ENCODE measurements around the gene CDH2.

The CDH2 gene

DNA sequence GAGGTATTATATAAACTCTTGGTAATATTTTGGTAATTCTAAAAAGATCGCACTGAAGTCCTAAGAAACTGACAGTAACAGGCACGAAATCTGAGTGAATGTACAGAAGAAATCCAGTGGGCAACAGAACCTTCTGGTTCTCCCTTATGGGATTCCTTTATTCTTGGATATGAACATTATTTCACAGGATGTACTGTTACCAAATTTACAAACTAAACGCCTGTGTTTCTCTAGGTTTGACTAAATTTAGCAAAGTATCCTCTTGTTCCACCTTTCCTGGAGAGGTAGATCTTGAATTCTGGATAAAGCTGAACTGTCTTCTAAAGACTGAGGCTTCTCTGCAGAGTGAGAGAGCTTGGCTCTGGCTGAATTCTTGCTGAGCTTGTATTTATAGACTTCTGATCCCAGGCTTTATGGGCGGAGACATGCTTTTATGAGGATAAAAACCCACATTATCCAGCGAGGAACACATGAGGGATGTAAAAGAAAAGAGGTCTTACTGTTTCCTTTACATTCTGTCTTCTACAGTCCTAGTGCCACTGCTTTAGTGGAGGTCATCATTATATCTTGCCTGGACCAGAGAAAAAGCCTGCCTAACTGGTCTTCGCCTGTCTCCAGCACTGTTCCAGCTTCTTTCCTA lies 220.8 kb downstream of the CDH2 start:
- TF ChIP-seq TOX (CRISPR knock-in tag; IDR thresholded peaks at IDR 0.05; ENCODE audit: borderline replicate concordance) (no peak), PPARA (CRISPR knock-in tag; IDR thresholded peaks at IDR 0.05; ENCODE audit: borderline replicate concordance) (no peak), CSDC2 (CRISPR knock-in tag; IDR thresholded peaks at IDR 0.05) (no peak), ISL1 (CRISPR knock-in tag; IDR thresholded peaks at IDR 0.05) (no peak), ZNF8 (CRISPR knock-in tag; IDR thresholded peaks at IDR 0.05) (no peak), ZNF70 (CRISPR knock-in tag; IDR thresholded peaks at IDR 0.05) (no peak), BACH2 (CRISPR knock-in tag; IDR thresholded peaks at IDR 0.05; ENCODE audit: borderline replicate concordance) (no peak)
- TF ChIP-seq, protein P1, sequence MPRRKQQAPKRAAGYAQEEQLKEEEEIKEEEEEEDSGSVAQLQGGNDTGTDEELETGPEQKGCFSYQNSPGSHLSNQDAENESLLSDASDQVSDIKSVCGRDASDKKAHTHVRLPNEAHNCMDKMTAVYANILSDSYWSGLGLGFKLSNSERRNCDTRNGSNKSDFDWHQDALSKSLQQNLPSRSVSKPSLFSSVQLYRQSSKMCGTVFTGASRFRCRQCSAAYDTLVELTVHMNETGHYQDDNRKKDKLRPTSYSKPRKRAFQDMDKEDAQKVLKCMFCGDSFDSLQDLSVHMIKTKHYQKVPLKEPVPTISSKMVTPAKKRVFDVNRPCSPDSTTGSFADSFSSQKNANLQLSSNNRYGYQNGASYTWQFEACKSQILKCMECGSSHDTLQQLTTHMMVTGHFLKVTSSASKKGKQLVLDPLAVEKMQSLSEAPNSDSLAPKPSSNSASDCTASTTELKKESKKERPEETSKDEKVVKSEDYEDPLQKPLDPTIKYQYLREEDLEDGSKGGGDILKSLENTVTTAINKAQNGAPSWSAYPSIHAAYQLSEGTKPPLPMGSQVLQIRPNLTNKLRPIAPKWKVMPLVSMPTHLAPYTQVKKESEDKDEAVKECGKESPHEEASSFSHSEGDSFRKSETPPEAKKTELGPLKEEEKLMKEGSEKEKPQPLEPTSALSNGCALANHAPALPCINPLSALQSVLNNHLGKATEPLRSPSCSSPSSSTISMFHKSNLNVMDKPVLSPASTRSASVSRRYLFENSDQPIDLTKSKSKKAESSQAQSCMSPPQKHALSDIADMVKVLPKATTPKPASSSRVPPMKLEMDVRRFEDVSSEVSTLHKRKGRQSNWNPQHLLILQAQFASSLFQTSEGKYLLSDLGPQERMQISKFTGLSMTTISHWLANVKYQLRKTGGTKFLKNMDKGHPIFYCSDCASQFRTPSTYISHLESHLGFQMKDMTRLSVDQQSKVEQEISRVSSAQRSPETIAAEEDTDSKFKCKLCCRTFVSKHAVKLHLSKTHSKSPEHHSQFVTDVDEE (CRISPR knock-in tag; IDR thresholded peaks at IDR 0.05), result no peak
- ATAC-seq, result no peak

DNA sequence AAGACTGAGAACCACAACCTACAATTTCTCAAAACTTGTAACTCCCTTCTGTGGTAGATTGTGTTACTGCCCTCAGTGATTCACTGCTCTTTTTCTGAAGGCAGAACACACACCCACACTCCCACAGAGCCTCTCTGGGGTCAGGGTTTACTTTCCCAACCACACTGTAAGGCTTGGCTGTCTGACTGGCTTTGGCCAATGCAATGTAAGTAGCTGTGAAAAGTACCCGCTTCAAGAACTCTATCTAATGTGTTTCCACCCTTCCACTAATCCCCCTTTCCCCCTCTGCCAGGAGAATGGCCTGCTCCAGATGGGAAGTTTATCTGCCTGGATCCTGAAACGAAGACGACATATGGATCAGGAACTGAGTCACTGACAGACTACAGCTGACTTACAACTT lies 222.7 kb downstream of the CDH2 start:
- TF ChIP-seq ZFP30 (CRISPR knock-in tag; IDR thresholded peaks at IDR 0.05) (no peak), ESRRG (CRISPR knock-in tag; IDR thresholded peaks at IDR 0.05) (no peak), ISL1 (CRISPR knock-in tag; IDR thresholded peaks at IDR 0.05) (no peak), ZFP3 (CRISPR knock-in tag; IDR thresholded peaks at IDR 0.05) (no peak), ARNTL (CRISPR knock-in tag; IDR thresholded peaks at IDR 0.05; ENCODE audit: borderline replicate concordance, low read depth) (no peak), SNAI2 (CRISPR knock-in tag; IDR thresholded peaks at IDR 0.05) (no peak), ZC3H10 (CRISPR knock-in tag; IDR thresholded peaks at IDR 0.05) (no peak), CSDC2 (CRISPR knock-in tag; IDR thresholded peaks at IDR 0.05) (no peak), ZNF565 (CRISPR knock-in tag; conservative IDR thresholded peaks at IDR 0.05; ENCODE audit: low read depth) (no peak), OSR1 (CRISPR knock-in tag; IDR thresholded peaks at IDR 0.05) (no peak), TOX (CRISPR knock-in tag; IDR thresholded peaks at IDR 0.05; ENCODE audit: borderline replicate concordance) (no peak), GLIS3 (CRISPR knock-in tag; IDR thresholded peaks at IDR 0.05) (no peak), RARB (CRISPR knock-in tag; IDR thresholded peaks at IDR 0.05) (no peak), PPARA (CRISPR knock-in tag; IDR thresholded peaks at IDR 0.05; ENCODE audit: borderline replicate concordance) (no peak)
- TF ChIP-seq, protein P2, sequence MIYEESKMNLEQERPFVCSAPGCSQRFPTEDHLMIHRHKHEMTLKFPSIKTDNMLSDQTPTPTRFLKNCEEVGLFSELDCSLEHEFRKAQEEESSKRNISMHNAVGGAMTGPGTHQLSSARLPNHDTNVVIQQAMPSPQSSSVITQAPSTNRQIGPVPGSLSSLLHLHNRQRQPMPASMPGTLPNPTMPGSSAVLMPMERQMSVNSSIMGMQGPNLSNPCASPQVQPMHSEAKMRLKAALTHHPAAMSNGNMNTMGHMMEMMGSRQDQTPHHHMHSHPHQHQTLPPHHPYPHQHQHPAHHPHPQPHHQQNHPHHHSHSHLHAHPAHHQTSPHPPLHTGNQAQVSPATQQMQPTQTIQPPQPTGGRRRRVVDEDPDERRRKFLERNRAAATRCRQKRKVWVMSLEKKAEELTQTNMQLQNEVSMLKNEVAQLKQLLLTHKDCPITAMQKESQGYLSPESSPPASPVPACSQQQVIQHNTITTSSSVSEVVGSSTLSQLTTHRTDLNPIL (CRISPR knock-in tag; IDR thresholded peaks at IDR 0.05; ENCODE audit: low read depth), result no peak
- TF ChIP-seq, protein P3, sequence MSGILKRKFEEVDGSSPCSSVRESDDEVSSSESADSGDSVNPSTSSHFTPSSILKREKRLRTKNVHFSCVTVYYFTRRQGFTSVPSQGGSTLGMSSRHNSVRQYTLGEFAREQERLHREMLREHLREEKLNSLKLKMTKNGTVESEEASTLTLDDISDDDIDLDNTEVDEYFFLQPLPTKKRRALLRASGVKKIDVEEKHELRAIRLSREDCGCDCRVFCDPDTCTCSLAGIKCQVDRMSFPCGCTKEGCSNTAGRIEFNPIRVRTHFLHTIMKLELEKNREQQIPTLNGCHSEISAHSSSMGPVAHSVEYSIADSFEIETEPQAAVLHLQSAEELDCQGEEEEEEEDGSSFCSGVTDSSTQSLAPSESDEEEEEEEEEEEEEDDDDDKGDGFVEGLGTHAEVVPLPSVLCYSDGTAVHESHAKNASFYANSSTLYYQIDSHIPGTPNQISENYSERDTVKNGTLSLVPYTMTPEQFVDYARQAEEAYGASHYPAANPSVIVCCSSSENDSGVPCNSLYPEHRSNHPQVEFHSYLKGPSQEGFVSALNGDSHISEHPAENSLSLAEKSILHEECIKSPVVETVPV (CRISPR knock-in tag; IDR thresholded peaks at IDR 0.05), result no peak
- TF ChIP-seq, protein P1 (CRISPR knock-in tag; IDR thresholded peaks at IDR 0.05), result no peak
- TF ChIP-seq, protein P4, sequence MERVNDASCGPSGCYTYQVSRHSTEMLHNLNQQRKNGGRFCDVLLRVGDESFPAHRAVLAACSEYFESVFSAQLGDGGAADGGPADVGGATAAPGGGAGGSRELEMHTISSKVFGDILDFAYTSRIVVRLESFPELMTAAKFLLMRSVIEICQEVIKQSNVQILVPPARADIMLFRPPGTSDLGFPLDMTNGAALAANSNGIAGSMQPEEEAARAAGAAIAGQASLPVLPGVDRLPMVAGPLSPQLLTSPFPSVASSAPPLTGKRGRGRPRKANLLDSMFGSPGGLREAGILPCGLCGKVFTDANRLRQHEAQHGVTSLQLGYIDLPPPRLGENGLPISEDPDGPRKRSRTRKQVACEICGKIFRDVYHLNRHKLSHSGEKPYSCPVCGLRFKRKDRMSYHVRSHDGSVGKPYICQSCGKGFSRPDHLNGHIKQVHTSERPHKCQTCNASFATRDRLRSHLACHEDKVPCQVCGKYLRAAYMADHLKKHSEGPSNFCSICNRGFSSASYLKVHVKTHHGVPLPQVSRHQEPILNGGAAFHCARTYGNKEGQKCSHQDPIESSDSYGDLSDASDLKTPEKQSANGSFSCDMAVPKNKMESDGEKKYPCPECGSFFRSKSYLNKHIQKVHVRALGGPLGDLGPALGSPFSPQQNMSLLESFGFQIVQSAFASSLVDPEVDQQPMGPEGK (CRISPR knock-in tag; IDR thresholded peaks at IDR 0.05; ENCODE audit: borderline replicate concordance), result no peak
- TF ChIP-seq, protein P5, sequence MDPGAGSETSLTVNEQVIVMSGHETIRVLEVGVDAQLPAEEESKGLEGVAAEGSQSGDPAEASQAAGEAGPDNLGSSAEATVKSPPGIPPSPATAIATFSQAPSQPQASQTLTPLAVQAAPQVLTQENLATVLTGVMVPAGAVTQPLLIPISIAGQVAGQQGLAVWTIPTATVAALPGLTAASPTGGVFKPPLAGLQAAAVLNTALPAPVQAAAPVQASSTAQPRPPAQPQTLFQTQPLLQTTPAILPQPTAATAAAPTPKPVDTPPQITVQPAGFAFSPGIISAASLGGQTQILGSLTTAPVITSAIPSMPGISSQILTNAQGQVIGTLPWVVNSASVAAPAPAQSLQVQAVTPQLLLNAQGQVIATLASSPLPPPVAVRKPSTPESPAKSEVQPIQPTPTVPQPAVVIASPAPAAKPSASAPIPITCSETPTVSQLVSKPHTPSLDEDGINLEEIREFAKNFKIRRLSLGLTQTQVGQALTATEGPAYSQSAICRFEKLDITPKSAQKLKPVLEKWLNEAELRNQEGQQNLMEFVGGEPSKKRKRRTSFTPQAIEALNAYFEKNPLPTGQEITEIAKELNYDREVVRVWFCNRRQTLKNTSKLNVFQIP (CRISPR knock-in tag; IDR thresholded peaks at IDR 0.05; ENCODE audit: borderline replicate concordance, low read depth), result no peak

More for the DNA sequence above, 222.7 kb downstream of the CDH2 start:
- ATAC-seq, result no peak; the same call in 2 of the 3 replicates
